Effector CD4-positive, alpha-beta T cell (primary cell): Measurements from ENCODE around the gene ACYP1.

Source experiments
- DNase-seq: peaks from one replicate; pipeline ENCODE4 v3.0.0-alpha.2; 2020
- total RNA-seq: gene quantifications from one replicate; lab custom pipeline; 2026; lab: John Stamatoyannopoulos, UW

The ACYP1 gene
- total RNA-seq: 10.1 reads per million, percentile 32 among the genes with 10 or more reads in this experiment

- DNase-seq: peak; percentile 83
Measured at GRCh38 chr14:75063491-75064204, at the start of gene ACYP1. Gene ACYP1 (minus strand): TSS chr14:75064024. CDS start chr14:75063553, 471 bp downstream.

GRCh38 chr14:75109877-75110276 lies 46.1 kb upstream of the ACYP1 start:
- DNase-seq: no peak

- no peak for DNase-seq
Measured at GRCh38 chr14:75107186-75107585, 43.4 kb upstream of the ACYP1 start.

GRCh38 chr14:75101491-75101890 lies 37.7 kb upstream of the ACYP1 start:
- DNase-seq: no peak

DNA sequence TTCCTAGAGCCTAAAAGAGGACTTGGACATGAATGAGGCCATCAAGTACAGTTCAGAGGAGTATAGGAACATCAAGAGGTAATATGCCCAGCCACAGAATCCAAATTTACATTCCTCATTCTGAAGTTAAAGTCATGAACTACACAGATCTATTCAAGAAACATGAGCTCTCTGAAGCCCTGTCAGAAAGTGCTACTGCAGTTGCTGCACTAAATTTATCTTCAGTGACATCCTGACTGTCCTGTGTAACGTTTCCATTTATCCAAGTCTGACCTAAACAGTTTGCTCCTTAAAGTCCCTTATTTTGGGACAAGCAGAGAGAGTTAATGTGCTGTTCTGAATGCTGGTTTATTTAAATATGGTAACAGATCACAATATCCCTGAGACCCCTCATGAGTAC lies 34.9 kb upstream of the ACYP1 start:
- DNase-seq: no peak

- DNase-seq: no peak
Measured at GRCh38 chr14:75098212-75098611, 34.4 kb upstream of the ACYP1 start.

GRCh38 chr14:75096959-75097358 lies 33.1 kb upstream of the ACYP1 start:
- no peak for DNase-seq

DNA sequence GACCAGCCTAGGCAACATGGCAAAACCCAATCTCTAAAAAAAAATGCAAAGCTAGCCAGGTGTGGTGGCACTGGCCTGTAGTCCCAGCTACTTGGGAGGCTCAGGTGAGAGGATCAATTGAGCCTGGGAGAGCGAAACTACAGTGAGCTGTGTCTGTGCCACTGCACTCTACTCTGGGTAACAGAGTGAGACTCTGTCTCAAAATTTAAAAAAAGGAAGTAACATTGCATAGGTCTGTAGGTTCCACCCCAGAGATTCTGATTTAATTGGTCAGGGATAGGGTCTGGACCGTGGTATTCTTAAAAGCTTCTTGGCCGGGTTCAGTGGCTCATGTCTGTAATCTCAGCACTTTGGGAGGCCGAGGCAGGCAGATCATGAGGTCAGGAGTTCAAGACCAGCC lies 31.9 kb upstream of the ACYP1 start:
- DNase-seq: no peak

- no peak for DNase-seq
Measured at GRCh38 chr14:75094896-75095295, 31.1 kb upstream of the ACYP1 start.

DNA sequence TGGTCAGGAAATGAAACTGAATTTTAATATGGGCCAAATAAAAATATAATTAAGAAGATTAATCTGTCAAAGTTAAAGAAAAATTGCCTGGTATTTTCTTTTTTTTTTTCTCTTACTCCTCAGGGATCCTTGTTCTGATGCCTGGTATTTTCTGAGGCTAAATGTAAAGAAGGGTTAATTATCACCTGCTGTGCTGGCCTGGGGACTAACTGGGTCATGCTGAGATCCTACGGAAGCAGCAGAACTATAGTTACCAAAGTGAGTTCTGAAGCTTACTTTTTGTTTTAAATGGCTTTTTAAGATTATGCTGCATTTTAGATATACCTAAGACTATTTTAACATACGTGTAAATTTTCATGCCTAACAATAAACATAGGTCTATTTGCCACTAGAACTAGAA lies 28.9 kb upstream of the ACYP1 start:
- no peak for DNase-seq

DNA sequence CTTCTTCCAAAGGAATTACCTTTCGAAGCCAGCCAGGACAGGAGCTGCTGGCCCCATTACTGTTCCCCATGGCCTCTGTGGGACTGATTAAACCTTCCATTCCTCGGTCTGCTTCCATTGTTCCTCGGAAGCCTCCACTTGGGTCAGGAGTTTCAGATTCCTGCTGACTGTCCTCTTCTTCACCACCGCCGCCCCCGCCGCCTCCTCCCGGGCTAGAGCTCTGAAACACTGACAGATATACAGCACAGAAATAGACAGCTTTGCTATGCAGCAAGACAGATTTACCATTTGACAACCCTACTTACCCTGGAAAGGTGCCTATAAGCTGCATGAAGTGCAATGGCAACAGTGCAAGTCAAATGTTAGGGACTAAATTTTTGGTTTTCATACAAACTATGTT lies 27.4 kb upstream of the ACYP1 start:
- DNase-seq: no peak

DNA sequence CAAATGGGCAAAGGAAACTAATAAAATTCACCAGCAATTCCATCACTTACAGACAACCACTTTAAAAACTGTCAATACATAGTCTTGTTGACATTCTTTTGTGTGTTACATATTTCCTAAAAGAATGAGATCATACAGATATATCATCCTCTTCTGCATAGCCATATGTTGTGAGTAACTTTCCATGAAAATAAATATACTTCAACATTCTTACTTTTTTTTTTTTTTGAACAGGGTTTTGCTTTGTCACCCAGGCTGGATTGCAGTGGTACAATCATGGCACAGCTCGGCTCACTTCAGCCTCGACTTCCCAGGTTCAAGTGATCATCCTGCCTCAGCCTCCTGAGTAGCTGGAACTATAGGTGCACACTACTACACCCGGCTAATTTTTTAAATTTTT lies 26.5 kb upstream of the ACYP1 start:
- no peak for DNase-seq

DNA sequence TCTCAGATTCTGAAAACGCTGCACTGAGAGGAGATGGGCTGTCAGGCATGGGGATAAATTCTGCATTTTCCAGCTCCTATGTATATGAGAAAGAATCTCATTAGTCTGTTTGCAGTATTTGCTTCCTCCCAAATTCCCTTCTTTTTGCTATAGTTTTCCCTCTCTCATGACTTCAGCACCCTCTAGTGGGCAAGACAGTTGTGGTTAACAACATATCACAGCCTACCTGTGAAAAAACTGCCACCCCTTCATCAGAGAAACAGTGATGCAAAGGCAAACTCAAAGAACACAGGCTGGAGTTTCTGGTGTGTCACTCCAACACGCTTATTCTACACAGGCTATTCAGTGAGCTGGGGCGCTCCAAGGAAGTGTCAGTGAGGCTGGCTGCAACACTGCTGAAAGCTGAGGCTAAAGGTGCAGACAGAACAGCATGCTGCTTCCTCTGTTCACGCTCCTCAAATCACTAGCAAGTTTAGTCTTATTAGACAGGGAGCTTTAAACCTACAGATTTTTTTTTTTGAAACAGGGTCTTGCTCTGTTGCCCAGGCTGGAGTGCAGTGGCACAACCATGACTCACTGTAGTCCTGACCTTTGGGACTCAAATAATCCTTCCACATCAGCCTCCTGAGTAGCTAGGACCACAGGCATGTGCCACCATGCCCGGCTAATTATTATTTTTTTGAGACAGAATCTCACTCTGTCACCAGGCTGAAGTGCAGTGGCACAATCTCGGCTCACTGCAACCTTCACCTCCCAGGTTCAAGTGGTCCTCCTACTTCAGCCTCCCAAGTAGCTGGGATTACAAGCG lies 24.9 kb upstream of the ACYP1 start:
- DNase-seq: peak; percentile 32

DNA sequence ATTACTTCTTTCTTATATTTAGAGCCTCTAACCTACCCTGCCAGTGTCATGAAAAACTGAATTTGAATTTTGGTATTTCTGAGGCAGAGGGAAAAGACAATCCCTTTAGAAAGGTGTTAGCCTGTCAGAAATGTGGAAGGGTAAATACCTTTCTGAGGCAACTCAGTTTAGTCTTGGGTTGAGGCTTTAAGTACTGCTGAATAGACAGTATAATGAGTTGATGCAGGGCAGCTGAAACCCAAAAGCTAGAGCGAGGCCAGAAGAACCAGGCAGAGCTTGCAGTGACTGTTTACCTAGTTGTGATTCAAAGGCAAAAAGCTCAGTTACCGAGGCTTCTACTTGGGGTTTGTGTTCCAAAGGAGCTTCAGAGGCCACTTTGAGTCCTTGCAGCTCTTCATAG lies 24.3 kb upstream of the ACYP1 start:
- no peak for DNase-seq

DNA sequence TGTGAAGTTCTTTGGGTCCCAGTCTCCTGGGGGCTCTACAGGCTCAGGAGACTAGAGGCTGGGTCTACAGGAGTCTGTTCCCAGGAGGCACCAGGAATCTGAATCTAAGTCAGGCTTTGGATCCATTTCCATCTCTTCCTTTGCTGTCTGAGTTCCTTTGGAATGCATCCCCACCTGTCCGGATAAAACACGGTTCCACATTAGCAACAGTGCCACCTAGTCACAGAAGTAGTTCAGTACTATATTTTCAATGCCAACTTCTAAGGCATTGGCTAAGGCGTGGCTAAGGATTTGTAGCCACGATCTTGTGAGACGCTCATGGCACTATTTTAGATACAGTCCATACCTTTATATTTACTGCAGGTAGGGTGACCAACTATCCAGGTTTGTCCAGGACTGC lies 20.7 kb upstream of the ACYP1 start:
- no peak for DNase-seq

- no peak for DNase-seq
Measured at GRCh38 chr14:75083271-75083670, 19.4 kb upstream of the ACYP1 start.

DNA sequence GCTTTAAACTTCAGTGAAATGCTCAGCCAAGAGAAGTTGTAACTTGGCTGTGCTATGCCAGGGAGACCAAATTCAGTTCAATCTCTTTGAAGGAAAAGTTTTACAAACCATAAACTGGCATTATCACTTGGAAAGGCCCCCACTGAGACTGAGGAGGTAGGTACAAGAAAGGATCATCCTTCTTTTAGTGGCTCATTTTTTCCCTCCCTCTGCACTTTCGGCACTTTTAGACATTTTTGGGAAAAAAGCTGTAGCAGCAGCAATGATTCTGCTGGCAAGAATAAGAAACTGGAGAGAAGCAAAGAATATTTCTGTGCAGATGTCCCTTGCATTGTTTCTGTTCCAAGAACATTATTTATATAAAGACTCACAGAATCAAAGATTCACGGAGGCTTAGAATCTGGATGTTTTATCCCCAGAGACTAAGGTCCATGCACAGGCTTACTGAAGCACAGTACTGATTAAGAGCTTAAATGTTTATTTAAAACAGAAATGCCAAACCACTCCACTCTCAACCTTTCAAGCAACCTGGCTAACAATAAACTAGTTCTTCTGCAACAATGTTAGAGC lies 17.9 kb upstream of the ACYP1 start:
- no peak for DNase-seq

GRCh38 chr14:75079521-75079920 lies 15.7 kb upstream of the ACYP1 start:
- no peak for DNase-seq

GRCh38 chr14:75077794-75078193 lies 14.0 kb upstream of the ACYP1 start:
- no peak for DNase-seq

DNA sequence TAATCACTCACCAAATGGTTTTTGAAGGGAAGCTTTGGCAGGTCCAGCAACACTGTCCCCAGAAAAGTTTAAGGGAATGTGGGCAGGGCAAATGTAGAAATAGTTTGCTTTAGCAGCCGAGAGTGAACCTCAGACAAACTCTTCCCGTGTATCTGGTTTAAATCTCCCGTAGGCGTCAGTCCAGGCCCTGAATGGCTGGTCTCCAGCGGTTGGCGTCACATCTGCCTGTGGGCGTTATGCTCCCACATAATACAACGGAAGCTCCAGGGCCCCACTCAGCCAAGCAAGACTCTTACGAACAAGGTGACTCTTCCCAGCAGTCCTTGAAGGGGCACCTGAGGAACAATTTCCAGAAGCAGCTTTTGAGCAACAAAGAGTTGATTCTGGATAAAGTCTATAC lies 6.6 kb upstream of the ACYP1 start:
- DNase-seq: no peak

DNA sequence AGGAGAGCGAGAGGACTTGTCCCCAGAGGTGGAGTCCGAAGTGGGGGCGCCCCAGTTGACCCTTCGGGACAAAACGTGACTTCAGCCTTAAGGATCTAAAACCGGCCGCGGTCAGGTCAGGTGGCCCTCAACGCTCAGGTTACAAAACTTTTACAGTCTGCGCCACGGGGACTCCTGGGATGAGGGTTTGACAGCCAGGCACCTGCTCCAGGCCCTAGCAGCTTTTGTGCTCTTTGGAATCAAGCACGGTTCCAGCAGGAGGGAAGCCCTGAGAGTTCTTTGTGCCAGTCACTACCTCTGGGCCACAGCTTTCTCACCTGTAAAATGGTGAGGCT lies 6.0 kb upstream of the ACYP1 start:
- no peak for DNase-seq

DNA sequence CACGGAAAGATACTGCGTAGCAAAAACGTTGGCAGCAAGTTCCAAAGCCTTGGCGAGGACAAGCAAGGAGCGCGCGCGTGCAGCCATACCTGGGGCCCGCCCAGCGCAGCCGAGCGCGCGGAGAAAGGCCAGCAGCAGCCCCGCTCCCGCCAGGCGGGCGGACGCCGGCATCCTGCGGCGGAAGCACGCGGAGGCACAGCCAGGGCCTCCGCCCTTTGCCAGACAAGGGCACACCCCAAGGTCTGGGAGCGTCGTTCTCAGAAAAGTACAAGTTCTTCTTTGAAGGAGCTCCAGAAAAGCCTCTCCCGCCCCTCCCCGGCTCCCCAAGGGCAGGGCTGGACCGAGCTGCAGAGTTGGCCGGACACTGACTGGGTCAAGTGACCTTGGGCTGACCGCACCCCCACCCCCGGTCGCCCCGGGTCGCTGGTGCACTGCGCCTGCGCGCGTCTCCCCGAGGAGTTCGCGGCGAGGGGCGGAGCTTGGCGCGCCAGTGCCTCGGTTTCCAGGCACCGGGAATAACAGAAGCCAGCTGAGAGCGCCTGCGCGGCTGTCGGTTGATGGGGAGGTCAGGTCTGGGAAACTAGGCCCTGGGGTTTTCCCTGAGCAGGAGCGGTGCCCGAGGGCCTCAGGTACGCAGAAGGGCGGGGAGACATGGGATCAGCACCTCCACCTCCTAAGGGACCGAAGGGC lies 5.4 kb upstream of the ACYP1 start, which contains the start of gene ZC2HC1C:
Gene ZC2HC1C (plus strand): TSS at position 521 of the 690 bp plus-strand sequence. CDS start 933 bp downstream, outside the sequence.
- DNase-seq: peak; percentile 17
